HUES48 (cell line): ENCODE measurements around the gene HS6ST3.

Experiments
- H3K27ac ChIP-seq: one replicate; pipeline ENCODE4 v1.7.0; 2013; ENCODE audit warnings: low read depth, low read length, inconsistent platforms
- H3K27me3 ChIP-seq: 2 replicates; pipeline ENCODE4 v1.6.1; 2013; ENCODE audit warnings: mild to moderate bottlenecking, low read length; ENCODE audit not compliant: control insufficient read depth, insufficient read depth
- H3K36me3 ChIP-seq: 2 replicates; pipeline ENCODE4 v1.6.1; 2013; ENCODE audit warnings: low read length; ENCODE audit not compliant: control insufficient read depth, insufficient read depth
- H3K4me1 ChIP-seq: 2 replicates; pipeline ENCODE4 v1.6.1; 2013; ENCODE audit warnings: mild to moderate bottlenecking, low read length; ENCODE audit not compliant: control insufficient read depth, insufficient read depth
- H3K4me3 ChIP-seq: 2 replicates; pipeline ENCODE4 v1.5.1; 2013; ENCODE audit warnings: mild to moderate bottlenecking, low read depth, low read length
- H3K9ac ChIP-seq: 2 replicates; pipeline ENCODE4 v1.6.1; 2013; ENCODE audit warnings: mild to moderate bottlenecking, low read depth, low read length, moderate library complexity
- H3K9me3 ChIP-seq: 2 replicates; pipeline ENCODE4 v1.6.1; 2013; ENCODE audit warnings: low read length; ENCODE audit not compliant: control insufficient read depth, insufficient read depth

The HS6ST3 gene

GRCh38 chr13:96202315-96202714, 112.4 kb downstream of the HS6ST3 start:
- H3K9ac ChIP-seq, result no peak overlapping the region
- H3K27me3 ChIP-seq, result no peaks in the 10 kb centered on the region
- H3K9me3 ChIP-seq, result peaks cover 5% of the 10 kb centered on the region
- no peak overlapping the region for H3K4me3 ChIP-seq
- H3K36me3 ChIP-seq, result no peaks in the 10 kb centered on the region
- no peaks in the 10 kb centered on the region for H3K4me1 ChIP-seq
- no peak overlapping the region for H3K27ac ChIP-seq

- Histone ChIP-seq H3K4me1 (no peaks in the 10 kb centered on the region), H3K27me3 (no peaks in the 10 kb centered on the region), H3K27ac (no peak overlapping the region)
Measured at GRCh38 chr13:96203471-96203870, 113.6 kb downstream of the HS6ST3 start.

GRCh38 chr13:96214824-96215445, 125.0 kb downstream of the HS6ST3 start:
- H3K9me3 ChIP-seq, result no peaks in the 10 kb centered on the region
- no peak overlapping the region for H3K4me3 ChIP-seq
- H3K27ac ChIP-seq, result no peak overlapping the region
- no peaks in the 10 kb centered on the region for H3K4me1 ChIP-seq
- H3K36me3 ChIP-seq, result no peaks in the 10 kb centered on the region
- H3K27me3 ChIP-seq, result no peaks in the 10 kb centered on the region
- H3K9ac ChIP-seq, result no peak overlapping the region

More at GRCh38 chr13:96203471-96203870, 113.6 kb downstream of the HS6ST3 start:
- H3K36me3 ChIP-seq, result no peaks in the 10 kb centered on the region
- no peak overlapping the region for H3K4me3 ChIP-seq
- H3K9me3 ChIP-seq, result no peaks in the 10 kb centered on the region; the same call in 1 of the 2 replicates
- no peak overlapping the region for H3K9ac ChIP-seq

GRCh38 chr13:96216543-96216942, 126.6 kb downstream of the HS6ST3 start:
- Histone ChIP-seq H3K27ac (no peak overlapping the region), H3K27me3 (no peaks in the 10 kb centered on the region), H3K9ac (no peak overlapping the region), H3K4me3 (no peak overlapping the region), H3K4me1 (no peaks in the 10 kb centered on the region), H3K9me3 (no peaks in the 10 kb centered on the region), H3K36me3 (no peaks in the 10 kb centered on the region)

- no peaks in the 10 kb centered on the region for H3K9me3 ChIP-seq
- no peaks in the 10 kb centered on the region for H3K4me1 ChIP-seq
- no peak overlapping the region for H3K4me3 ChIP-seq
- H3K9ac ChIP-seq, result no peak overlapping the region
- no peaks in the 10 kb centered on the region for H3K36me3 ChIP-seq
- H3K27me3 ChIP-seq, result no peaks in the 10 kb centered on the region
- H3K27ac ChIP-seq, result no peak overlapping the region
Measured at GRCh38 chr13:96218475-96218874, 128.6 kb downstream of the HS6ST3 start.

GRCh38 chr13:96221471-96221870, 131.6 kb downstream of the HS6ST3 start:
- Histone ChIP-seq H3K9ac (no peak overlapping the region), H3K36me3 (no peaks in the 10 kb centered on the region), H3K9me3 (no peaks in the 10 kb centered on the region), H3K4me3 (no peak overlapping the region), H3K4me1 (no peaks in the 10 kb centered on the region), H3K27ac (no peak overlapping the region), H3K27me3 (no peaks in the 10 kb centered on the region)

GRCh38 chr13:96223231-96223630, 133.3 kb downstream of the HS6ST3 start:
- Histone ChIP-seq H3K9me3 (no peaks in the 10 kb centered on the region), H3K9ac (no peak overlapping the region), H3K27me3 (no peaks in the 10 kb centered on the region), H3K36me3 (no peaks in the 10 kb centered on the region), H3K4me3 (no peak overlapping the region), H3K27ac (no peak overlapping the region), H3K4me1 (no peaks in the 10 kb centered on the region)

- Histone ChIP-seq H3K27me3 (no peaks in the 10 kb centered on the region), H3K9ac (no peak overlapping the region), H3K36me3 (no peaks in the 10 kb centered on the region), H3K9me3 (no peaks in the 10 kb centered on the region), H3K27ac (no peak overlapping the region), H3K4me3 (no peak overlapping the region), H3K4me1 (no peaks in the 10 kb centered on the region)
Measured at GRCh38 chr13:96229356-96229755, 139.4 kb downstream of the HS6ST3 start.

GRCh38 chr13:96238241-96238640, 148.3 kb downstream of the HS6ST3 start:
- Histone ChIP-seq H3K4me1 (peaks cover 11% of the 10 kb centered on the region; the same call in 1 of the 2 replicates), H3K27ac (no peak overlapping the region), H3K36me3 (no peaks in the 10 kb centered on the region), H3K9me3 (no peaks in the 10 kb centered on the region), H3K4me3 (no peak overlapping the region), H3K27me3 (no peaks in the 10 kb centered on the region), H3K9ac (no peak overlapping the region)

- H3K27me3 ChIP-seq, result no peaks in the 10 kb centered on the region
- no peak overlapping the region for H3K9ac ChIP-seq
- H3K4me3 ChIP-seq, result no peak overlapping the region
- H3K36me3 ChIP-seq, result no peaks in the 10 kb centered on the region
- H3K9me3 ChIP-seq, result no peaks in the 10 kb centered on the region
- no peak overlapping the region for H3K27ac ChIP-seq
- peaks cover 11% of the 10 kb centered on the region; the same call in 1 of the 2 replicates for H3K4me1 ChIP-seq
Measured at GRCh38 chr13:96238861-96239260, 149.0 kb downstream of the HS6ST3 start.

- no peak overlapping the region for H3K4me3 ChIP-seq
- H3K27ac ChIP-seq, result no peak overlapping the region
- H3K4me1 ChIP-seq, result peaks cover 18% of the 10 kb centered on the region
- H3K27me3 ChIP-seq, result no peaks in the 10 kb centered on the region
- no peak overlapping the region for H3K9ac ChIP-seq
- no peaks in the 10 kb centered on the region for H3K9me3 ChIP-seq
- no peaks in the 10 kb centered on the region for H3K36me3 ChIP-seq
Measured at GRCh38 chr13:96243376-96243775, 153.5 kb downstream of the HS6ST3 start.
